Measurements from ENCODE around the gene MLLT3.

MLLT3 gene

DNA sequence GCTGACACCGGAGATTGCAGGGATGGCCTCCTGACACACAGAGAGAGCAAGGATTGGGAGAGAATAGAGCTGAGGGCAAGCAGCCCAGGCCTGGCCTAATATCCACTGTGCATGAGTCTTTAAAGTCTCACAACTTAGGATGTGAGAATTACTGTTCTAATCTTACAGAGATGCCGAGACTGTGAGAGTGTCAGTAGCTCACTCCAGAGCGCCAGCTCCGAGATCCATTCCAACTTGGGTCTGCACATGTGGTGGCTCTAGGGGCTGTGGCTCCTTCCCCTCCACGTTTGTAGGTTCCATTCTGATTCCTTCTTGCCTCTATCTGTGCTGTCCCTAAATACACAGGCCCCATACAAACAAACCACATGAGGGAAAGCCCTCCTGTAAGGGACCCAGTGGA, 304.6 kb downstream of the MLLT3 start:
- no peak for DNase-seq
- no peaks in the 10 kb centered on the region for H3K9me3 Mint-ChIP-seq
- no peaks in the 10 kb centered on the region for H3K36me3 Mint-ChIP-seq
- no peak for ATAC-seq (replicated peaks)
- H3K27me3 Mint-ChIP-seq, result peaks cover 7 to 8% of the 10 kb centered on the region in 2 donors
- no peaks in the 10 kb centered on the region for H3K4me1 Mint-ChIP-seq
- no peak overlapping the region for H3K4me3 Mint-ChIP-seq
- H3K27ac Mint-ChIP-seq, result no peak overlapping the region

DNA sequence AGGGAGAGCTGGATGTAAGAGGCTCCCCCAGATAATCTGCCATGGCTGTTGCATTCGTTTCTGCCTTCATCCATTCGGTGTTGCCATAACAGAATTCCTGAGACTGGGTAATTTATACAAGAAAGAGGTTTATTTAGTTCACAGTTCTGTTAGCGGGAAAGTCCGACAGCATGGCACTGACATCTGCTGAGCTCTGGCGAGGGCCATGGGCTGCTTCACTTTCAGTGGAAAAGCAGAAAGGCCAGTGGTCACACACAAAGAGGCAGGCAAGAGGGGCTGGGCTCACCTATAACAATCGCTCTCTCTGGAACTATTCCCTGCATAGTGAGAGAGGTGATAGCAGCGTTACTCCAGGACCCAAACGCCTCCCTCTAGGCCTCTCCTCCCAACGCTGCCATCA, 305.9 kb downstream of the MLLT3 start:
- no peaks in the 10 kb centered on the region for H3K4me1 Mint-ChIP-seq
- no peak for ATAC-seq (replicated peaks)
- no peak overlapping the region for H3K27ac Mint-ChIP-seq
- peaks cover 0 to 3% of the 10 kb centered on the region in 2 donors for H3K27me3 Mint-ChIP-seq
- no peaks in the 10 kb centered on the region for H3K36me3 Mint-ChIP-seq
- no peaks in the 10 kb centered on the region for H3K9me3 Mint-ChIP-seq
- no peak for DNase-seq
- no peak overlapping the region for H3K4me3 Mint-ChIP-seq

- ATAC-seq (replicated peaks) (no peak), DNase-seq (no peak)
- Mint-ChIP-seq H3K36me3 (no peaks in the 10 kb centered on the region), H3K27me3 (no peaks in the 10 kb centered on the region), H3K4me3 (no peak overlapping the region), H3K27ac (no peak overlapping the region), H3K4me1 (no peaks in the 10 kb centered on the region), H3K9me3 (no peaks in the 10 kb centered on the region)
Measured at GRCh38 chr9:20315677-20316076, 306.6 kb downstream of the MLLT3 start.

DNA sequence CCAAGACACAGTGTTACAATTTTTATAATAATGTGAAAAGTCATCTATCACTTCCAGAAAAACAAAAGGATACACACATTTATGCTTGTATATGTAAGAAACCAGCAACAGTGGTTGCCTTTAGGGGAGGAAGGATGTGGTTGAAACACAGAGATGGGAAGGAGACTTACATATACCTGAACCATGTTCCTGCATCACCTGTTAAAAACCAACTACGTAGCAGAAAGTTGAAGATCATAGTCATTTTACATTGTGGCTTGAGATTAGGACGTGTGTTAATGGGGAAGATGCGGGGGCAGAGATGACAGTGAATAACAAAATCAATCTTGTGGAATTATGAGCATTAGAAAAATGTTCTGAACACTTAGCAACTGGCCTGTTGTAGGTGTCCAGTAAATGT, 307.3 kb downstream of the MLLT3 start:
- no peak for DNase-seq
- Mint-ChIP-seq H3K4me3 (no peak overlapping the region), H3K27ac (no peak overlapping the region), H3K36me3 (no peaks in the 10 kb centered on the region), H3K4me1 (no peaks in the 10 kb centered on the region), H3K9me3 (no peaks in the 10 kb centered on the region), H3K27me3 (peaks cover 0 to 2% of the 10 kb centered on the region in 2 donors)
- ATAC-seq (replicated peaks), result no peak

- no peaks in the 10 kb centered on the region for H3K36me3 Mint-ChIP-seq
- no peaks in the 10 kb centered on the region for H3K4me1 Mint-ChIP-seq
- no peaks in the 10 kb centered on the region for H3K9me3 Mint-ChIP-seq
- no peak overlapping the region for H3K27ac Mint-ChIP-seq
- peaks cover 6 to 9% of the 10 kb centered on the region in 2 donors for H3K27me3 Mint-ChIP-seq
- ATAC-seq (replicated peaks), result no peak
- no peak for DNase-seq
- H3K4me3 Mint-ChIP-seq, result no peak overlapping the region
Measured at GRCh38 chr9:20313415-20313814, 308.9 kb downstream of the MLLT3 start.

GRCh38 chr9:20312732-20313131, 309.6 kb downstream of the MLLT3 start:
- H3K27me3 Mint-ChIP-seq, result peaks cover 9% of the 10 kb centered on the region in 2 donors
- no peak overlapping the region for H3K4me3 Mint-ChIP-seq
- H3K4me1 Mint-ChIP-seq, result no peaks in the 10 kb centered on the region
- H3K36me3 Mint-ChIP-seq, result no peaks in the 10 kb centered on the region
- no peak for ATAC-seq (replicated peaks)
- H3K9me3 Mint-ChIP-seq, result no peaks in the 10 kb centered on the region
- no peak overlapping the region for H3K27ac Mint-ChIP-seq
- DNase-seq, result no peak

DNA sequence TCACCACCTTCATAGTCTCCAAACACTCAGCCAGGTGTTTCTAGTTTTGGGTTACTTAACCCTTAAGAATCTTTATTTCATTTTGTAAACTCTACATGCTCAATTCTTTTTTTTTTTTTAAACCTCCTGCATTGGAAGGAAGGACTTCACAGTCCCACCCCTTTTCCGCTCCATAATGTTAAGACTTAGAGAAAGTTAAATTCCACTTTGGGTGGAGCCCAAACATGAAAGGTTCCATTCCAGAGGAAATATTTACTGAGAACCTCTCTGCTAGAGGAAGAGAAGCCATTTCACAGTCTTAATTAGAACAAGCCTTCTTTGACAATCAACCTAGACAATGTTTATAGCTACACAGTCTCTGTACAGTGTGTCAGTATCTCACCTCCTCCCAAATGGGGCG, 312.3 kb downstream of the MLLT3 start:
- H3K4me1 Mint-ChIP-seq, result no peaks in the 10 kb centered on the region
- ATAC-seq (replicated peaks), result no peak
- no peaks in the 10 kb centered on the region for H3K36me3 Mint-ChIP-seq

GRCh38 chr9:20309124-20309523, 313.2 kb downstream of the MLLT3 start:
- DNase-seq (no peak), ATAC-seq (replicated peaks) (no peak)
- Mint-ChIP-seq H3K4me1 (no peaks in the 10 kb centered on the region), H3K4me3 (no peak overlapping the region), H3K27me3 (peaks cover 9% of the 10 kb centered on the region in 2 donors), H3K27ac (no peak overlapping the region), H3K9me3 (no peaks in the 10 kb centered on the region), H3K36me3 (no peaks in the 10 kb centered on the region)

More for the DNA sequence above, 312.3 kb downstream of the MLLT3 start:
- H3K27ac Mint-ChIP-seq, result no peak overlapping the region
- no peak overlapping the region for H3K4me3 Mint-ChIP-seq
- H3K9me3 Mint-ChIP-seq, result no peaks in the 10 kb centered on the region
- no peak for DNase-seq
- peaks cover 9% of the 10 kb centered on the region in 2 donors for H3K27me3 Mint-ChIP-seq

DNA sequence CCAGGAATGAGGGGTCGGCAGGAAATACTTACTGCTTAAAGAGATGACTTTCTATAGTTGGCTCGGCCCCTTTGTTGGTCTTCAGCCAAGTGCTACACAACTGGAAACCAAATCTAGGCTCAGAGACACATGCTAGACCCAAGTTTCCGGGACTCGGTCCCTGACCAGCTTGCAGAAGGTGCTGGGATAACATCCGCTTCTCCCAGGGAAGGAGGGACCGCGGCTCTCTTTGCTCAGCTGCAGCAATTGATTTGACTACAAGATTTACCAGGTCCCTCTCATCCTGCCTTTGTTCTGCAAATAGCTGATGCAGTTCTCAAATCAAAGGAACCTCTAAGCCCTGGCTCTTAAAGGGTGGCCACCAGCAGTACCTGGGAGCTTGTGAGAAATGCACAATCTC, 314.7 kb downstream of the MLLT3 start:
- Mint-ChIP-seq H3K4me1 (no peaks in the 10 kb centered on the region), H3K36me3 (no peaks in the 10 kb centered on the region), H3K9me3 (no peaks in the 10 kb centered on the region), H3K27ac (no peak overlapping the region), H3K4me3 (no peak overlapping the region), H3K27me3 (peaks cover 9 to 15% of the 10 kb centered on the region in 2 donors)
- ATAC-seq (replicated peaks), result no peak
- no peak for DNase-seq

- Mint-ChIP-seq H3K9me3 (no peaks in the 10 kb centered on the region), H3K27ac (no peak overlapping the region), H3K4me1 (no peaks in the 10 kb centered on the region), H3K4me3 (no peak overlapping the region), H3K27me3 (peaks cover 13 to 27% of the 10 kb centered on the region in 2 donors), H3K36me3 (no peaks in the 10 kb centered on the region)
- no peak for ATAC-seq (replicated peaks)
- DNase-seq, result no peak
Measured at GRCh38 chr9:20305452-20305851, 316.8 kb downstream of the MLLT3 start.

DNA sequence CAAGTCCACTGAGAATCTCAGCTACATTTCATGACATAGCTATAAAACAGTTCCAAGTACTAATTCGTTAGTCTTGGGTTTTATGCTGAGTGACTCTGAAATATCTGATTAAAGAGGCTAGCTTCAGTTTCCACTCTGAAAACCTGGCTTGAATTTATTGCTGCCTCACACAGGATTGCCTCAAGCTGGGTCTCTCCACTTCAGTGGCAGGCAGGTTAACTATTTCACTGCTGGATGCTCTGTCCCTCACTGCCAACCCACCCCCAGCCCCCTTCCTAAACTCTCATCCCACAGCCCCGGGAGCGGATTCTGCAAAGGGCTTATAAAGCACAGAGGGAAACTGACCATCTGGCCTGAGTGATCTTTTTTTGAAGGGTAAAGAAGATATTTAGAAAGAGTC, 318.3 kb downstream of the MLLT3 start:
- H3K27me3 Mint-ChIP-seq, result peaks cover 11 to 20% of the 10 kb centered on the region in 2 donors
- no peaks in the 10 kb centered on the region for H3K36me3 Mint-ChIP-seq
- ATAC-seq (replicated peaks), result no peak
- DNase-seq, result no peak
- H3K27ac Mint-ChIP-seq, result no peak overlapping the region
- no peak overlapping the region for H3K4me3 Mint-ChIP-seq
- H3K4me1 Mint-ChIP-seq, result no peaks in the 10 kb centered on the region
- no peaks in the 10 kb centered on the region for H3K9me3 Mint-ChIP-seq

GRCh38 chr9:20303066-20303465, 319.2 kb downstream of the MLLT3 start:
- H3K36me3 Mint-ChIP-seq, result no peaks in the 10 kb centered on the region
- no peaks in the 10 kb centered on the region for H3K9me3 Mint-ChIP-seq
- H3K4me1 Mint-ChIP-seq, result no peaks in the 10 kb centered on the region
- H3K4me3 Mint-ChIP-seq, result no peak overlapping the region
- no peak overlapping the region for H3K27ac Mint-ChIP-seq
- peaks cover 11 to 30% of the 10 kb centered on the region in 2 donors for H3K27me3 Mint-ChIP-seq
- ATAC-seq (replicated peaks) (no peak), DNase-seq (no peak)

DNA sequence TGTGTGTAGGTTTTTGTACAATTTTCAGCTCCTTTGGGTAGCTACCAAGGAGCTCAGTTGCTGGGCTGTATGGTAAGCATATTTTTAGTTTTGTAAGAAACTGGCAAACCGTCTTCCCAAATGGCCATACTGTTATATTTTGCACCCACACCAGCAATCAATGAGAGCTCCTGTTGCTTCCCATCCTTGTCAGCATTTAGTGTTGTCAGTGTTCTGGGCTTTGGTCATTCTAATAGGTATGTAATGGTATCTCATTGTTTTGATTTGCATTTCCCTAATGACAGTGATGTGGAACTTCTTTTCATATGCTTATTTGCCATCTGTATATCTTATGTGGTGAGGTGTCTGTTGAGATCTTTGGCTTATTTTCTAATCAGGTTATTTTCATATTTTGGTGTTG, 320.1 kb downstream of the MLLT3 start:
- Mint-ChIP-seq H3K27ac (no peak overlapping the region), H3K9me3 (no peaks in the 10 kb centered on the region), H3K4me3 (no peak overlapping the region), H3K36me3 (no peaks in the 10 kb centered on the region), H3K27me3 (peaks cover 15 to 35% of the 10 kb centered on the region in 2 donors), H3K4me1 (no peaks in the 10 kb centered on the region)
- no peak for ATAC-seq (replicated peaks)
- DNase-seq, result no peak

DNA sequence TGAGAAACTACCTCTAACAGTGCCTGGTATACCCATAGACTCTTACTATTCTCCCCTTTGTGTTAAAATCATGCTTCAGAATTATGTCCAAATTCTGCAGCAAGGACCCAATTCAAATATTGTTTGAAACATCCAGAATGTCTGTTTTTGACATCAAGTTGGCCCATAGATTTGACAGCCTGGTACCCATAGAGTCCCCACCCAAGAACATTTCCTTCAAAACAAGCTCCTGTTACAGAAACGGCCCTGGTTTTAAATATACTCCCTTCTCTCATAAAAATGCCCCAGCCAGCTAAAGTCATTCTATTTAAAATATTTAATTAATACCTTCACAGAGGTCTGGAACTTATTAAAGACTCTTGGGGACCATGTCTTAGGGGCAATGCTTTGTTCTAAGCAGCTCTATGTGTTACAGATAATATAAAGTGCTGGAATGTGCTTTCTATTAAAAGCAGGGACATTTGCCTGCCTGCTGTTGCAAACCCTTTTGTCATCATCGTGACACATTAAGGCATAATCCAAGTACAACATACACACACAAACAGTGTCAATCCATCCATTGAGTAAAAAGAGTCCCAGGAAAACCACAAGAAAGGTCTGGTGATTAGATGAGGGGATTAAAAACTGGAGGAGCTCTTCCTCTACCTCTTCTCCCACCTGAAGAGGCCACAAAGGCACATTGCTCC, 321.7 kb downstream of the MLLT3 start:
- no peak overlapping the region for H3K27ac Mint-ChIP-seq
- no peaks in the 10 kb centered on the region for H3K4me1 Mint-ChIP-seq
- H3K36me3 Mint-ChIP-seq, result no peaks in the 10 kb centered on the region
- DNase-seq (no peak), ATAC-seq (replicated peaks) (no peak)
- no peak overlapping the region for H3K4me3 Mint-ChIP-seq
- H3K27me3 Mint-ChIP-seq, result peaks cover 18 to 35% of the 10 kb centered on the region in 2 donors
- H3K9me3 Mint-ChIP-seq, result no peaks in the 10 kb centered on the region

- Mint-ChIP-seq H3K4me3 (no peak overlapping the region), H3K4me1 (no peaks in the 10 kb centered on the region), H3K9me3 (peaks cover 0 to 2% of the 10 kb centered on the region in 2 donors), H3K36me3 (no peaks in the 10 kb centered on the region), H3K27ac (no peak overlapping the region), H3K27me3 (peaks cover 23 to 34% of the 10 kb centered on the region in 2 donors)
- ATAC-seq (replicated peaks) (no peak), DNase-seq (no peak)
Measured at GRCh38 chr9:20297646-20298084, 324.6 kb downstream of the MLLT3 start.

Measured in stimulated activated naive B cell treated with anti-CD40 and anti-IgM and Interleukin-4, amounts not matched to agents 10 μg/mL and 1 μg/mL and 100 μg/mL, for 72 hours (primary cell).